ENCODE results near the gene PRKAR2A.
"Not testable (repeated sequence)": the region's sequence is repeated elsewhere in the genome, so short reads cannot be mapped to it uniquely, and the experiment has no call there.

PRKAR2A gene

DNA sequence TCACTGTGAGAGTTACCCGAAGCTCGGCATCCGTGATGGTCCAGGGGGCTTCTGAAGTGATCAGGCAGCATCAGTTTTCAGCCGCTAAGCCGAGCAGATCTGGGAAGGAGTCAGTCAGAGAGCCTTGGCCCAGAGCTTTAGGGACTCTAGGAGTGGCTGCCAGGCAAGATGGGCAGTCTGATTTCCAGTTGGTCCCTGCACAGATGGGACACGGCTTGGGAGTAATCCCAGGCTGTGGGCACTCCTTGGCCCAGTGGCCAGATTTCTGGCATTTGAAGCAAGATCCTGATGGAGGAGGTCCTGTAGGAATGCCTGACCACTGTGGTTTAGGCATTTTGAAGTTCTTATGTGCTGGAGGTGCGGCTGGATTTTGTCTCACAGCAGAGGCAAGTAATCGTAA, 120.2 kb downstream of the PRKAR2A start:
- Histone ChIP-seq H3K36me3 (replicated peaks; ENCODE audit: insufficient read depth, low read length) (no peaks in the 10 kb centered on the region), H3F3A (ENCODE audit: insufficient read depth, low read length) (no peaks in the 10 kb centered on the region), H3K27ac (ENCODE audit: low read length) (no peak overlapping the region), H2AFZ (ENCODE audit: low read length) (no peak overlapping the region), H3K4me3 (ENCODE audit: low read length) (no peak overlapping the region), H3K4me1 (ENCODE audit: low read length) (no peaks in the 10 kb centered on the region), H3K9ac (ENCODE audit: low read length) (no peak overlapping the region), H3K27me3 (replicated peaks; ENCODE audit: insufficient read depth, low read length) (no peaks in the 10 kb centered on the region), H3K4me2 (ENCODE audit: low read depth, low read length) (no peak overlapping the region), H4K20me1 (ENCODE audit: insufficient read depth, low read length) (no peaks in the 10 kb centered on the region), H3K9me3 (replicated peaks; ENCODE audit: insufficient read depth, low read length) (no peaks in the 10 kb centered on the region), H3K9me2 (replicated peaks; ENCODE audit: insufficient read depth, low read length) (no peaks in the 10 kb centered on the region), H3K79me2 (ENCODE audit: low read length) (no peaks in the 10 kb centered on the region)
- TF ChIP-seq EZH2phosphoT487 (IDR thresholded peaks at IDR 0.05; ENCODE audit: low read length) (no peak), EZH2 (optimal IDR thresholded peaks at IDR 0.05; ENCODE audit: low read depth, low read length) (no peak), CTCF (IDR thresholded peaks at IDR 0.05; ENCODE audit: low read length) (no peak)
- DNase-seq, result no peak

DNA sequence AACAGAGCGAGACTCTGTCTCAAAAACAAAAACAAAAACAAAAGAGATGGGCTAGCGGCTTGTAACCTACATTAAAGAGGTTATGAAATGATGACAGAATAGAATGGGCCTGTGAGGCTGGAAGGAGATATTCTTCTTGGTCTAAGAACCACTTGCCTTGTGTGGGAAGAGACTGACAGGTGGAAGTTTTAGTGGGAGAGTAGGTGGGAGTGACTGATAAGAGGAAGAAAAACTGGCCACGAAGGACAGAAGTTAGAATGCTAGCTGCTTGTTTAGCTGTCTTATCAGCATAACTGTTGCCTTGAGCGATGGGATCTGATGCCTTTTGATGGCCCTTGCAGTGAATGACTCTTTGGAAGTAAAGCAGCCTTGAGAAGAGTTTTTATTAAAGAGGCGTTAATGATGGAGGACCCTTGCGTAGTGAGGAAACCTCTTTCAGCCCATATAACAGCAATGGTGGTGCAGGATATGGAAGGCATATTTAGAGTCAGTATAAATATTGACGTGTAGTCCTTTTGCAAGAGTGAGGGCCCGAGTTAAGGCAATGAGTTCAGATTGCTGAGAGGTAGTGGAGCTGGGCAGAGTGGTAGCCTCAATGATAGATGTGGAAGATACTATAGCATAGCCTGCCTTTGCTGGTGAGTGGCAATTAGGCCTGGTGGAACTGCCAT, 122.4 kb downstream of the PRKAR2A start:
- not testable (repeated sequence) for H3K4me3 ChIP-seq (ENCODE audit: low read length); DNase-seq; H3F3A ChIP-seq (ENCODE audit: insufficient read depth, low read length); H3K4me2 ChIP-seq (ENCODE audit: low read depth, low read length); H3K9me2 ChIP-seq (replicated peaks; ENCODE audit: insufficient read depth, low read length); H3K9ac ChIP-seq (ENCODE audit: low read length); H3K36me3 ChIP-seq (replicated peaks; ENCODE audit: insufficient read depth, low read length); H3K27me3 ChIP-seq (replicated peaks; ENCODE audit: insufficient read depth, low read length); H3K4me1 ChIP-seq (ENCODE audit: low read length); H3K9me3 ChIP-seq (replicated peaks; ENCODE audit: insufficient read depth, low read length); H2AFZ ChIP-seq (ENCODE audit: low read length); H4K20me1 ChIP-seq (ENCODE audit: insufficient read depth, low read length); H3K27ac ChIP-seq (ENCODE audit: low read length); H3K79me2 ChIP-seq (ENCODE audit: low read length)

GRCh38 chr3:48723725-48724124, 123.9 kb downstream of the PRKAR2A start:
- Histone ChIP-seq H3K27ac (ENCODE audit: low read length) (no peak overlapping the region), H3K4me1 (ENCODE audit: low read length) (no peaks in the 10 kb centered on the region), H3K9ac (ENCODE audit: low read length) (no peak overlapping the region), H2AFZ (ENCODE audit: low read length) (no peak overlapping the region), H3F3A (ENCODE audit: insufficient read depth, low read length) (no peaks in the 10 kb centered on the region), H3K4me3 (ENCODE audit: low read length) (no peak overlapping the region), H3K27me3 (replicated peaks; ENCODE audit: insufficient read depth, low read length) (no peaks in the 10 kb centered on the region), H3K4me2 (ENCODE audit: low read depth, low read length) (no peak overlapping the region), H3K36me3 (replicated peaks; ENCODE audit: insufficient read depth, low read length) (no peaks in the 10 kb centered on the region), H3K79me2 (ENCODE audit: low read length) (no peaks in the 10 kb centered on the region), H3K9me2 (replicated peaks; ENCODE audit: insufficient read depth, low read length) (no peaks in the 10 kb centered on the region), H4K20me1 (ENCODE audit: insufficient read depth, low read length) (no peaks in the 10 kb centered on the region), H3K9me3 (replicated peaks; ENCODE audit: insufficient read depth, low read length) (no peaks in the 10 kb centered on the region)
- TF ChIP-seq CTCF (IDR thresholded peaks at IDR 0.05; ENCODE audit: low read length), result no peak
- no peak for TF ChIP-seq EZH2phosphoT487 (IDR thresholded peaks at IDR 0.05; ENCODE audit: low read length)
- no peak for TF ChIP-seq EZH2 (optimal IDR thresholded peaks at IDR 0.05; ENCODE audit: low read depth, low read length)
- DNase-seq, result no peak

- not testable (repeated sequence) for H4K20me1 ChIP-seq (ENCODE audit: insufficient read depth, low read length); H3K4me1 ChIP-seq (ENCODE audit: low read length); H3K79me2 ChIP-seq (ENCODE audit: low read length); H3K27me3 ChIP-seq (replicated peaks; ENCODE audit: insufficient read depth, low read length); H3K27ac ChIP-seq (ENCODE audit: low read length); H3K4me2 ChIP-seq (ENCODE audit: low read depth, low read length); H3K9me2 ChIP-seq (replicated peaks; ENCODE audit: insufficient read depth, low read length); H3F3A ChIP-seq (ENCODE audit: insufficient read depth, low read length); H3K9me3 ChIP-seq (replicated peaks; ENCODE audit: insufficient read depth, low read length); H2AFZ ChIP-seq (ENCODE audit: low read length); H3K9ac ChIP-seq (ENCODE audit: low read length); H3K36me3 ChIP-seq (replicated peaks; ENCODE audit: insufficient read depth, low read length); H3K4me3 ChIP-seq (ENCODE audit: low read length); DNase-seq
These were observed 124.4 kb downstream of the PRKAR2A start for GRCh38 chr3:48723293-48723692.

Measured in MM.1S (cell line).